Myocyte (in vitro differentiated cells): Measurements from ENCODE around the gene AP4M1. TPM values are rescaled to one million over a fixed set of nuclear protein-coding genes. Genes with fewer than 3 reads are reported as not detected.

Source experiments
- DNase-seq: peaks from one replicate; pipeline ENCODE4 v3.0.0-alpha.2; 2012; ENCODE audit warnings: low read depth
- microRNA counts: library from miRNA; unstranded; fragments of <30 nt; microRNA quantifications from one replicate; lab custom pipeline; 2016
- microRNA-seq: library from miRNA; unstranded; fragments of <30 nt; microRNA quantifications from one replicate; pipeline ENCODE4, GENCODE V29; 2016
- total RNA-seq: library from RNA; depleted of rRNA; stranded (reverse); fragments of >200 nt; gene quantifications from 2 replicates; pipeline ENCODE4 v1.2.3, GENCODE V29; 2014

Gene AP4M1
- total RNA-seq, 1 donor from 2014 or later: 38.5 TPM

- peak; percentile 50 for DNase-seq
These were observed 56.1 kb downstream of the AP4M1 start for GRCh38 chr7:100157334-100158228.

MicroRNA genes within 50 kb of the gene (microRNA counts, 767-probe panel; counts per million panel counts)
- microRNA hsa-miR-106b-5p (lab: Ali Mortazavi, UCI): 8,558 counts per million, percentile 25 among the panel's probes with 10 or more counts
- 11,982 counts per million, percentile 56 among the panel's probes with 10 or more counts for microRNA hsa-miR-25-3p (lab: Ali Mortazavi, UCI)
- microRNA hsa-miR-93-5p (lab: Ali Mortazavi, UCI): 12,230 counts per million, percentile 58 among the panel's probes with 10 or more counts

Small RNA genes within 50 kb of the gene (microRNA-seq; reads per million reads assigned to microRNA genes)
- gene MIR106B (2,886 reads per million, percentile 90 among the genes with 10 or more reads in this experiment), gene MIR25 (124 reads per million, percentile 59 among the genes with 10 or more reads in this experiment), gene MIR4658 (not detected), gene MIR93 (1,855 reads per million, percentile 86 among the genes with 10 or more reads in this experiment)

Other genes starting within 250 kb of the AP4M1 start
- not detected in 2 replicates for gene OR2AE1, start 224.6 kb upstream of the AP4M1 start, total RNA-seq
- gene TRIM4, start 182.1 kb upstream of the AP4M1 start, total RNA-seq: 20.2 and 20.5 TPM in 2 replicates
- not detected in 2 replicates for gene GJC3, start 172.0 kb upstream of the AP4M1 start, total RNA-seq
- gene AZGP1, start 125.6 kb upstream of the AP4M1 start, total RNA-seq: not detected in 2 replicates
- 27.5 and 34.2 TPM in 2 replicates for gene ZKSCAN1, start 86.0 kb upstream of the AP4M1 start, total RNA-seq
- 25.2 and 27.2 TPM in 2 replicates for gene ZSCAN21, start 51.9 kb upstream of the AP4M1 start, total RNA-seq
- gene ZNF3, start 19.9 kb upstream of the AP4M1 start, total RNA-seq: 40.7 and 61.3 TPM in 2 replicates
- 52.9 and 56.0 TPM in 2 replicates for gene COPS6, start 12.7 kb upstream of the AP4M1 start, total RNA-seq
- 23.2 and 31.1 TPM in 2 replicates for gene MCM7, start 246 bp upstream of the AP4M1 start, total RNA-seq
- gene TAF6, start 17.7 kb downstream of the AP4M1 start, total RNA-seq: 58.8 and 76.8 TPM in 2 replicates
- 14.0 and 19.7 TPM in 2 replicates for gene CNPY4, start 18.0 kb downstream of the AP4M1 start, total RNA-seq
- gene MBLAC1, start 25.3 kb downstream of the AP4M1 start, total RNA-seq: 3.5 and 4.5 TPM in 2 replicates
- gene LAMTOR4, start 47.3 kb downstream of the AP4M1 start, total RNA-seq: 117 and 139 TPM in 2 replicates
- gene TRAPPC14, start 57.1 kb downstream of the AP4M1 start, total RNA-seq: 11.2 and 12.7 TPM in 2 replicates
- gene GAL3ST4, start 67.0 kb downstream of the AP4M1 start, total RNA-seq: 4.4 and 4.8 TPM in 2 replicates
- 60.4 and 65.3 TPM in 2 replicates for gene GPC2, start 75.7 kb downstream of the AP4M1 start, total RNA-seq
- 0.31 TPM in 1 of 2 replicates, not detected in the other for gene STAG3, start 76.3 kb downstream of the AP4M1 start, total RNA-seq
- gene PVRIG, start 118.3 kb downstream of the AP4M1 start, total RNA-seq: not detected in 2 replicates
- gene SPDYE3, start 206.1 kb downstream of the AP4M1 start, total RNA-seq: not detected in 2 replicates